Spinal cord (tissue), 10 donors: ENCODE data around the gene OR52M1. TPM values are rescaled to one million over a fixed set of nuclear protein-coding genes. Genes with fewer than 3 reads are reported as not detected.

Source experiments
- DNase-seq, 6 donors: peaks; one replicate each; pipeline versions ENCODE4 v3.0.0 to v3.0.0-alpha.2; 2013 to 2015; ENCODE audit warnings: low spot score in 6 of 6, low read depth in 4 of 6
- H3K27ac ChIP-seq: one replicate; pipeline ENCODE4 v1.5.1; 2013; ENCODE audit warnings: low read depth, low read length, control low read depth
- H3K27me3 ChIP-seq: one replicate; pipeline ENCODE4 v1.6.1; 2013; ENCODE audit warnings: low read length; ENCODE audit not compliant: control insufficient read depth, insufficient read depth
- H3K36me3 ChIP-seq: one replicate; pipeline ENCODE4 v1.6.1; 2013; ENCODE audit warnings: low read length; ENCODE audit not compliant: control insufficient read depth, insufficient read depth
- H3K4me1 ChIP-seq: one replicate; pipeline ENCODE4 v1.6.1; 2013; ENCODE audit warnings: low read length; ENCODE audit not compliant: control insufficient read depth, insufficient read depth
- H3K4me3 ChIP-seq: one replicate; pipeline ENCODE4 v1.5.1; 2013; ENCODE audit warnings: low read depth, low read length, control low read depth
- H3K9me3 ChIP-seq: one replicate; pipeline ENCODE4 v1.6.1; 2013; ENCODE audit warnings: low read length; ENCODE audit not compliant: control insufficient read depth, insufficient read depth
- WGBS: methylation state at CpG from one replicate; pipeline ENCODE4 v1.1.5; 2013; ENCODE audit warnings: missing lambda C conversion rate; ENCODE audit not compliant: insufficient coverage; 5-methylcytosine and 5-hydroxymethylcytosine counted together
- polyA plus RNA-seq, 2 donors: library from polyadenylated mRNA; unstranded; fragments of 120-200 nt; gene quantifications; one replicate each; pipeline ENCODE4 v1.2.1, GENCODE V29; 2013; ENCODE audit not compliant: insufficient read length in 2 of 2
- total RNA-seq, 2 donors: library from RNA; depleted of rRNA in 1 of 2; stranded (reverse); fragments of 120-200 nt in 1 of 2; fragments of >200 nt in 1 of 2; gene quantifications; one replicate each; pipeline versions ENCODE4 v1.2.3 to v1.2.4, GENCODE V29; 2013 to 2014
- donor health status: healthy.

OR52M1 gene
- total and polyA plus RNA-seq, 4 donors = not detected

- Histone ChIP-seq H3K36me3 (no peaks in the 10 kb centered on the region), H3K4me3 (no peak overlapping the region), H3K27ac (no peak overlapping the region), H3K4me1 (no peaks in the 10 kb centered on the region), H3K9me3 (no peaks in the 10 kb centered on the region), H3K27me3 (no peaks in the 10 kb centered on the region)
- WGBS = 79% methylated on average over 7 of the region's 8 CpGs
- no peak for DNase-seq
These were observed 14.8 kb downstream of the OR52M1 start for GRCh38 chr11:4559527-4560440.

- no peaks in the 10 kb centered on the region for H3K27me3 ChIP-seq
- no peaks in the 10 kb centered on the region for H3K9me3 ChIP-seq
- WGBS = no CpG with 5 or more reads among the region's 1 CpG
- no peaks in the 10 kb centered on the region for H3K36me3 ChIP-seq
- no peak overlapping the region for H3K4me3 ChIP-seq
- DNase-seq = no peak
- no peaks in the 10 kb centered on the region for H3K4me1 ChIP-seq
- H3K27ac ChIP-seq = no peak overlapping the region
These were observed 15.5 kb downstream of the OR52M1 start for GRCh38 chr11:4560467-4560866.

- H3K36me3 ChIP-seq = no peaks in the 10 kb centered on the region
- no peak overlapping the region for H3K27ac ChIP-seq
- no peaks in the 10 kb centered on the region for H3K4me1 ChIP-seq
- H3K27me3 ChIP-seq = no peaks in the 10 kb centered on the region
- H3K4me3 ChIP-seq = no peak overlapping the region
- no peak for DNase-seq
- WGBS = no CpG with 5 or more reads among the region's 3 CpGs
- H3K9me3 ChIP-seq = no peaks in the 10 kb centered on the region
These were observed 20.4 kb downstream of the OR52M1 start for GRCh38 chr11:4565371-4565770.

GRCh38 chr11:4569075-4569474, 24.1 kb downstream of the OR52M1 start:
- Histone ChIP-seq H3K4me3 (no peak overlapping the region), H3K9me3 (no peaks in the 10 kb centered on the region), H3K36me3 (no peaks in the 10 kb centered on the region), H3K27me3 (no peaks in the 10 kb centered on the region), H3K4me1 (no peaks in the 10 kb centered on the region), H3K27ac (no peak overlapping the region)
- DNase-seq = no peak
- WGBS = 93% methylated on average over 7 of the region's 18 CpGs

- no peak overlapping the region for H3K4me3 ChIP-seq
- H3K9me3 ChIP-seq = no peaks in the 10 kb centered on the region
- no peaks in the 10 kb centered on the region for H3K36me3 ChIP-seq
- no peaks in the 10 kb centered on the region for H3K4me1 ChIP-seq
- H3K27ac ChIP-seq = no peak overlapping the region
- no peak for DNase-seq
- WGBS = no CpG with 5 or more reads among the region's 3 CpGs
- no peaks in the 10 kb centered on the region for H3K27me3 ChIP-seq
These were observed 31.9 kb downstream of the OR52M1 start for GRCh38 chr11:4576880-4577279.

- H3K27ac ChIP-seq = no peak overlapping the region
- no peaks in the 10 kb centered on the region for H3K36me3 ChIP-seq
- no peak overlapping the region for H3K4me3 ChIP-seq
- no peaks in the 10 kb centered on the region for H3K4me1 ChIP-seq
- no CpG with 5 or more reads among the region's 2 CpGs for WGBS
- no peaks in the 10 kb centered on the region for H3K9me3 ChIP-seq
- DNase-seq = no peak
- H3K27me3 ChIP-seq = no peaks in the 10 kb centered on the region
These were observed 32.8 kb downstream of the OR52M1 start for GRCh38 chr11:4577761-4578160.

- DNase-seq = no peak
- Histone ChIP-seq H3K36me3 (no peaks in the 10 kb centered on the region), H3K27ac (no peak overlapping the region), H3K4me3 (no peak overlapping the region), H3K27me3 (no peaks in the 10 kb centered on the region), H3K4me1 (no peaks in the 10 kb centered on the region), H3K9me3 (no peaks in the 10 kb centered on the region)
- WGBS = 73% methylated on average over 2 of the region's 6 CpGs
These were observed 33.6 kb downstream of the OR52M1 start for GRCh38 chr11:4578624-4579023.

- DNase-seq = no peak
- no peak overlapping the region for H3K4me3 ChIP-seq
- H3K4me1 ChIP-seq = no peaks in the 10 kb centered on the region
- no peaks in the 10 kb centered on the region for H3K36me3 ChIP-seq
- no peak overlapping the region for H3K27ac ChIP-seq
- H3K27me3 ChIP-seq = no peaks in the 10 kb centered on the region
- WGBS = no CpG with 5 or more reads among the region's 1 CpG
- H3K9me3 ChIP-seq = no peaks in the 10 kb centered on the region
These were observed 35.1 kb downstream of the OR52M1 start for GRCh38 chr11:4580124-4580523.

GRCh38 chr11:4581443-4581842, 36.5 kb downstream of the OR52M1 start, which contains the start of gene OR52I2:
TSS of gene OR52I2 (plus strand) at chr11:4581743.
- H3K27ac ChIP-seq = no peak within 1 kb of the TSS
- H3K4me3 ChIP-seq = no peak within 1 kb of the TSS
- H3K36me3 ChIP-seq = no peaks in the 10 kb centered on the region
- H3K27me3 ChIP-seq = no peaks in the 10 kb centered on the region
- no peaks in the 10 kb centered on the region for H3K4me1 ChIP-seq
- H3K9me3 ChIP-seq = no peaks in the 10 kb centered on the region
- no peak for DNase-seq

- Histone ChIP-seq H3K4me3 (no peak overlapping the region), H3K27me3 (no peaks in the 10 kb centered on the region), H3K27ac (no peak overlapping the region), H3K36me3 (no peaks in the 10 kb centered on the region), H3K9me3 (no peaks in the 10 kb centered on the region), H3K4me1 (no peaks in the 10 kb centered on the region)
- no CpG with 5 or more reads among the region's 3 CpGs for WGBS
- no peak for DNase-seq
These were observed 44.0 kb downstream of the OR52M1 start for GRCh38 chr11:4589017-4589416.
